Small intestine (tissue), 7 donors: ENCODE results near the gene RARA. TPM values are rescaled to one million over a fixed set of nuclear protein-coding genes. Genes with fewer than 3 reads are reported as not detected.

Experiments
- DNase-seq, 2 donors: peaks; one replicate each; pipeline versions ENCODE4 v3.0.0 to v3.0.0-alpha.2; 2013
- FAIRE-seq: peaks from 2 replicates; lab custom pipeline; 2012; peaks lifted over from hg19 to GRCh38; lab: Jason Lieb, UNC
- H3K27ac ChIP-seq, 3 donors: one replicate each; pipeline ENCODE4 v1.5.1; 2013; ENCODE audit warnings: low read length in 2 of 3, mild to moderate bottlenecking in 2 of 3, control low read depth in 1 of 3, inconsistent platforms in 1 of 3, low read depth in 1 of 3, moderate library complexity in 1 of 3
- H3K27me3 ChIP-seq, 3 donors: one replicate each; pipeline ENCODE4 v1.6.1; 2013; ENCODE audit warnings: low read length in 3 of 3, inconsistent platforms in 1 of 3; ENCODE audit not compliant: control insufficient read depth in 3 of 3, insufficient read depth in 3 of 3
- H3K36me3 ChIP-seq, 3 donors: one replicate each; pipeline ENCODE4 v1.6.1; 2013; ENCODE audit warnings: low read length in 3 of 3, inconsistent platforms in 1 of 3, low read depth in 1 of 3, mild to moderate bottlenecking in 1 of 3, moderate library complexity in 1 of 3; ENCODE audit not compliant: control insufficient read depth in 3 of 3, insufficient read depth in 2 of 3
- H3K4me1 ChIP-seq, 3 donors: one replicate each; pipeline ENCODE4 v1.6.1; 2013; ENCODE audit warnings: low read length in 2 of 3, inconsistent platforms in 1 of 3, low read depth in 1 of 3, mild to moderate bottlenecking in 1 of 3, moderate library complexity in 1 of 3; ENCODE audit not compliant: control insufficient read depth in 3 of 3, insufficient read depth in 2 of 3
- H3K4me3 ChIP-seq, 3 donors: one replicate each; pipeline ENCODE4 v1.5.1; 2013; ENCODE audit warnings: low read length in 3 of 3, control low read depth in 1 of 3, inconsistent platforms in 1 of 3, low read depth in 1 of 3, mild to moderate bottlenecking in 1 of 3, moderate library complexity in 1 of 3
- H3K9me3 ChIP-seq, 2 donors: one replicate each; pipeline ENCODE4 v1.6.1; 2013; ENCODE audit warnings: low read depth in 1 of 2, low read length in 1 of 2; ENCODE audit not compliant: control insufficient read depth in 2 of 2, insufficient read depth in 1 of 2
- WGBS, 3 donors: extraction: QIAGEN DNeasy Blood & Tissue Kit; methylation state at CpG; one replicate each; pipeline ENCODE4 v1.1.7; 2013; 5-methylcytosine and 5-hydroxymethylcytosine counted together
- polyA plus RNA-seq, 4 donors: library from polyadenylated mRNA; stranded (reverse) in 3 of 4; unstranded in 1 of 4; fragments of 200-250 nt in 3 of 4; fragments of 120-200 nt in 1 of 4; gene quantifications; one replicate each; pipeline versions ENCODE4 v1.2.1 to v1.2.3, GENCODE V29; 2013
- donor health status: healthy with polysubstance abuse.
- donor health status: control.
- donor health status: control.
- donor health status: Bipolar disorder and iron deficiency.
- donor health status: healthy.

The RARA gene
- polyA plus RNA-seq, 4 donors: 28.8 to 47.7 (median 39.9) TPM

- Histone ChIP-seq H3K27me3 (no peaks in the 10 kb centered on the region), H3K27ac (peak overlapping the region in 2 of 3 donors; percentile 93 to 99), H3K9me3 (no peaks in the 10 kb centered on the region), H3K4me1 (peaks cover 0 to 26% (median 7%) of the 10 kb centered on the region in 3 donors), H3K4me3 (no peak overlapping the region), H3K36me3 (peaks cover 0 to 46% (median 4%) of the 10 kb centered on the region in 3 donors)
- no peak for DNase-seq
- 95 to 100% (median 99%) methylated on average over 1 of the region's 1 CpG for WGBS, 3 donors
- FAIRE-seq: no peak
Observed at GRCh38 chr17:40340327-40340726, 31.3 kb downstream of the RARA start.

- H3K4me1 ChIP-seq: peaks cover 0 to 34% (median 13%) of the 10 kb centered on the region in 3 donors
- peak; percentile 86 to 92 for DNase-seq
- 1 to 3% (median 1%) methylated on average over 38 to 55 of the region's 55 CpGs for WGBS, 3 donors
Observed at GRCh38 chr17:40340880-40341807, 32.2 kb downstream of the RARA start.

DNA sequence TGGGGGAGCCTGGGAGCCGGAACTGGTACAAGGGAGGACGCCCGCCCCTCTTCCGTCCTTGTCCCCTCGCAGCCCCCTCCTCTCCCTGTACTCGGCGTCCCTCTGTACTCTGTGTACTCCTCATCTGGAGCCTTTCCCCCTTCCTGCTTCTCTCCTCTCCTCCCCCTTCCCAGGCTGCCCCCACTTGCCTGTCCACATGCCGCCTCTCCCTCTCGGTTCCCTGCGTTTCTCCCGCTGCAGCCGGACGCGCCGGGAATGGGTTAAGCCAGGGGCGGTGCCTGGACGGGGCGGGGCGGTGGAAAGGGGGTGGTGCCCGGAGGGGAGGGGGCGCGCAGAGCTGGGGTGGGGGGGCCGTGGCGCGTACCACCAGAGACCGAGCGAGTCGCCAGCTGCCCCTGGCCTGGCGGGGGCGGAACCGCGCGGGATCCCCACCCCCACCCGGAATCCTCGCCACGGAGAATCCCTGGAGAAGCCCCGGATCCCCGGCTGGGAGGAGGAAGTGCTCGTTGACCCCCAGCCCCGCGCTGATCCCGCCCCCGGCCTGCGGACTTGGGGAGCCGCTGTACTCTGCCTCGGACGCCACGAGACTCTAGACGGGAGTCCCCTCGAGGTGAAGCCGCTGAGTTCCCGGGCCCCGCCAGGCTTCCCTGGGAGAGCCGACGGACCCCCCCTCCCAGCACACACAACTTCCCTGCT is 33.0 kb downstream of the RARA start:
- 2% methylated on average over 42 to 55 of the region's 55 CpGs for WGBS, 3 donors
- Histone ChIP-seq H3K4me1 (peaks cover 0 to 42% (median 21%) of the 10 kb centered on the region in 3 donors), H3K27ac (peak overlapping the region; percentile 93 to 99 (median 98)), H3K9me3 (no peaks in the 10 kb centered on the region), H3K36me3 (peaks cover 0 to 48% (median 4%) of the 10 kb centered on the region in 3 donors), H3K4me3 (peak overlapping the region; percentile 72 to 79 (median 78)), H3K27me3 (no peaks in the 10 kb centered on the region)
- DNase-seq: peak; percentile 84 to 90
- FAIRE-seq: no peak

More at GRCh38 chr17:40340880-40341807, 32.2 kb downstream of the RARA start:
- H3K36me3 ChIP-seq: peaks cover 0 to 43% (median 4%) of the 10 kb centered on the region in 3 donors
- H3K27me3 ChIP-seq: no peaks in the 10 kb centered on the region
- H3K4me3 ChIP-seq: peak overlapping the region; percentile 72 to 79 (median 78)
- H3K9me3 ChIP-seq: no peaks in the 10 kb centered on the region
- peak overlapping the region; percentile 74 to 99 (median 93) for H3K27ac ChIP-seq
- no peak for FAIRE-seq

- no peaks in the 10 kb centered on the region for H3K9me3 ChIP-seq
- DNase-seq: peak; percentile 46 to 52
- peaks cover 0 to 48% (median 0%) of the 10 kb centered on the region in 3 donors for H3K36me3 ChIP-seq
- peak overlapping the region; percentile 72 to 79 (median 78) for H3K4me3 ChIP-seq
- FAIRE-seq: no peak
- peaks cover 0 to 49% (median 28%) of the 10 kb centered on the region in 3 donors for H3K4me1 ChIP-seq
- no peaks in the 10 kb centered on the region for H3K27me3 ChIP-seq
- WGBS, 3 donors: 11 to 21% (median 11%) methylated on average over 27 to 38 of the region's 38 CpGs
- H3K27ac ChIP-seq: peak overlapping the region; percentile 93 to 99 (median 98)
Observed at GRCh38 chr17:40342504-40343218, 33.7 kb downstream of the RARA start.

DNA sequence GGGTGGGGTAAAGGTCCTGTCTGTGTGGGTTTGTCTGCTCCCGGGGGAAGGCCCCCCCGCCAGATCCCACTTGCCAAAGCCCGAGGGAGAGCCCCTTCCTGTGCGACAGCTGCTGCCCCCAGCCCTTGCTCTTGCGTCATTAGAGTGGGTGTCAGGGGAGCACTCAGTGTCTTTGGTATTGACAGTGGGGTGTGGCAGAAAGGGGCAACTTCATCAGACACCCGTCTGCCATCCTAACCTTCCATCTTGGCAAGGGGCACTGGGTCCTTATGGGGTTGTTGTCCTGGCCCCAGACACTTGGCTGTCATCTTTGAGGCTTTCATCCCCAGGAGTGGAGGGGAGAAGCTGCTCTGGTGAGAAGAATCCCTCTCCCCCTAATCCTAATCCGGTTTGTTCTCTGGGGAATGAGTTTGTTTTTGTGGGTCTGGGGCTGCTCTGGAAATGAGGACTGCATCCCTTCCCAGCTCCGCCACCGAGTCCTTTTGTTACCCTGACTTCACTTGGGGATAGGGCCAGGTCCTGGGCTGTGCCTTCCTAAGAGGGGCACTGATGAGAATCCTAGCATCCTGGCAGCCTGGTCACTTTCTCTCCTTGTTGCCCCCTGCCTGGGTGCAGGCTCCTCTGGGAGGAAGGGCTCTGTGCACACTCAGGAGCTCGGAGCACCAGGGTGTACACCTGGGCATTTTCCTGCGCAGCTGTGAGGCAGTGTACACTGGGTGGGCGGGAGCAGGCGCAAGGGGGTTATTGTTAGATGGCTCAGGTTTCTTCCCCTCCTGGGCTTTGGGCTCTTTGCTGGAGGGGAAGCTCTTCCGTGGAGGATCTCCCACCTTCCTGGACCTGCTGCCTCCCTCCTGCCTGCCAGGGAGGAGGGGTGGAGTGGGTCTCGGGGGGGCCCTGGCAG is 34.5 kb downstream of the RARA start:
- H3K27ac ChIP-seq: peak overlapping the region; percentile 93 to 99 (median 98)
- FAIRE-seq (no peak), DNase-seq (peak in 1 of 2 donors; percentile 54)
- H3K36me3 ChIP-seq: peaks cover 0 to 48% (median 0%) of the 10 kb centered on the region in 3 donors
- H3K27me3 ChIP-seq: no peaks in the 10 kb centered on the region
- peak overlapping the region; percentile 72 to 79 (median 78) for H3K4me3 ChIP-seq
- peaks cover 0 to 58% (median 34%) of the 10 kb centered on the region in 3 donors for H3K4me1 ChIP-seq
- no peaks in the 10 kb centered on the region for H3K9me3 ChIP-seq
- 11 to 26% (median 24%) methylated on average over 14 to 15 of the region's 15 CpGs for WGBS, 3 donors

DNA sequence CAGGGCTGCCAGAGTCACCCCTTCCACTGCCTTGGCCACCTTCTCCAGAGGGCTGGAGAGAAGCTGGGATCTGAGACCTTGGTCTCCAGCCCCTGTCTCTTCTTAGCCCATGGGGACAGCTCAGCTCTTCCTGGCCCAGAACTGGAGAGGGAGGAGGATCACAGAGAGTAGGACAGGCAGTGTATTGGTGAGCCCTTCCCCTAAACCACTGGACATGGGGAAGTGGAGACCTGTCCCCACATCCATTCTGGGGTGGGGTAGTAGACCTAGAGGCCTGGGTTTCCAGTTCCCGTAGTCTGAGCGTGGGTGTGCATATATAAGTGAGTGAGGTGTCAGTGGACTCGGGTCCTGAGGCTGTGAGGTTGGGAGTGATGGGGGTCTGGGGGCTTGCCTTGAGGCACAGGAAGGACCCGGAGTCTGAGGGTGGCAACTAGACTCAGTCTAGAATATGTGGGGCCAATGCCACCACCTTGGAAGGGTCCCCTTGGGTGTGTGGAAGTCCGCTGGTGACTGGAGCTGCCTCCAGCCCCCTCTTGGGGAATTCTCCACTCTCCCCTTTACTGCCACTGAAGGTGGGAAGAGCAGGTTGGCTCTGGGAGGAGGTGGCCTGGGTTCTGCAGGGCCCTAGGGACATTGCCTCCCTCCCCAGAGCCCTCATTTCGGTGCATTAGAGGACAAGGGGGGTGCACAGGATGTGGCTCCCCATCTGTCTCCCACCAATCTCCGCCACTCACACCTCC is 35.6 kb downstream of the RARA start:
- peaks cover 0 to 68% (median 37%) of the 10 kb centered on the region in 3 donors for H3K4me1 ChIP-seq
- no peak for FAIRE-seq
- H3K36me3 ChIP-seq: peaks cover 0 to 53% (median 0%) of the 10 kb centered on the region in 3 donors
- DNase-seq: no peak
- WGBS, 3 donors: 6 to 21% (median 17%) methylated on average over 6 to 7 of the region's 7 CpGs
- H3K9me3 ChIP-seq: no peaks in the 10 kb centered on the region
- H3K27ac ChIP-seq: peak overlapping the region; percentile 93 to 99 (median 98)
- H3K27me3 ChIP-seq: no peaks in the 10 kb centered on the region
- H3K4me3 ChIP-seq: peak overlapping the region; percentile 17 to 78 (median 72)
